Endometrial microvascular endothelial cells (primary cell): ENCODE measurements around the gene DNPEP. TPM values are rescaled to one million over a fixed set of nuclear protein-coding genes. Genes with fewer than 3 reads are reported as not detected.

ENCODE experiments used
- in situ Hi-C: cut with HindIII; loops from 2 replicates; pipeline ENCODE4 v1.10.0; 2017; ENCODE audit warnings: low sequenced_read_pairs, low pct_unique_long_range_greater_than_20kb; ENCODE audit errors: inconsistent ontology term
- total RNA-seq: library from RNA; depleted of rRNA; stranded (reverse); fragments of >200 nt; gene quantifications from one replicate; pipeline ENCODE4 v1.2.3, GENCODE V29; 2015; ENCODE audit errors: inconsistent ontology term

The DNPEP gene
- total RNA-seq, 1 donor from 2014 or later: 86.0 TPM

GRCh38 chr2:219331560-219332213 lies 56.0 kb downstream of the DNPEP start:
- in situ Hi-C loops: no loop called here

- in situ Hi-C loops: no loop called here
These were observed 60.0 kb downstream of the DNPEP start for GRCh38 chr2:219327719-219328118.

- in situ Hi-C loops: no loop called here
These were observed 61.9 kb downstream of the DNPEP start for GRCh38 chr2:219325657-219326315.

GRCh38 chr2:219325136-219325535 lies 62.6 kb downstream of the DNPEP start:
- in situ Hi-C loops: no loop called here

GRCh38 chr2:219323434-219323833 lies 64.3 kb downstream of the DNPEP start:
- in situ Hi-C loops: no loop called here

Other genes starting within 250 kb of the DNPEP start
- gene NHEJ1, start 227.1 kb downstream of the DNPEP start, total RNA-seq: 25.8 TPM
- 0.19 TPM for gene SLC23A3, start 217.9 kb downstream of the DNPEP start, total RNA-seq
- 32.7 TPM for gene CNPPD1, start 211.0 kb downstream of the DNPEP start, total RNA-seq
- 54.4 TPM for gene RETREG2, start 209.6 kb downstream of the DNPEP start, total RNA-seq
- gene ZFAND2B, start 181.1 kb downstream of the DNPEP start, total RNA-seq: 24.1 TPM
- gene ABCB6, start 169.0 kb downstream of the DNPEP start, total RNA-seq: 24.8 TPM
- gene ATG9A, start 158.3 kb downstream of the DNPEP start, total RNA-seq: 73.2 TPM
- gene ANKZF1, start 158.1 kb downstream of the DNPEP start, total RNA-seq: 27.1 TPM
- 9.3 TPM for gene GLB1L, start 142.5 kb downstream of the DNPEP start, total RNA-seq
- gene STK16, start 142.4 kb downstream of the DNPEP start, total RNA-seq: 5.5 TPM
- not detected for gene TUBA4B, start 134.7 kb downstream of the DNPEP start, total RNA-seq
- 18.4 TPM for gene TUBA4A, start 134.0 kb downstream of the DNPEP start, total RNA-seq
- 29.9 TPM for gene DNAJB2, start 108.5 kb downstream of the DNPEP start, total RNA-seq
- gene PTPRN, start 78.5 kb downstream of the DNPEP start, total RNA-seq: not detected
- gene RESP18, start 55.2 kb downstream of the DNPEP start, total RNA-seq: not detected
- gene DES, start 30.5 kb upstream of the DNPEP start, total RNA-seq: not detected
- gene SPEG, start 46.9 kb upstream of the DNPEP start, total RNA-seq: not detected
- 32.0 TPM for gene GMPPA, start 111.0 kb upstream of the DNPEP start, total RNA-seq
- gene ASIC4, start 126.6 kb upstream of the DNPEP start, total RNA-seq: not detected
- gene CHPF, start 155.9 kb upstream of the DNPEP start, total RNA-seq: 3.4 TPM
- not detected for gene TMEM198, start 156.1 kb upstream of the DNPEP start, total RNA-seq
- gene OBSL1, start 183.6 kb upstream of the DNPEP start, total RNA-seq: 3.3 TPM
- not detected for gene INHA, start 184.4 kb upstream of the DNPEP start, total RNA-seq
- gene STK11IP, start 209.9 kb upstream of the DNPEP start, total RNA-seq: 15.3 TPM
- not detected for gene SLC4A3, start 239.7 kb upstream of the DNPEP start, total RNA-seq